Fibroblast of peridontal ligament (primary cell): Measurements from ENCODE around the gene GLI1.

Experiments
- DNase-seq: peaks from one replicate; pipeline ENCODE4 v3.0.0-alpha.2; 2010; ENCODE audit errors: extremely low read depth

GLI1 gene

GRCh38 chr12:57518920-57519795 lies 59.6 kb downstream of the GLI1 start:
- DNase-seq, result peak; percentile 67

- no peak for DNase-seq
These were observed 60.1 kb downstream of the GLI1 start for GRCh38 chr12:57519796-57520052.

GRCh38 chr12:57520053-57520818 lies 60.7 kb downstream of the GLI1 start, which contains the start of gene DDIT3:
TSS of gene DDIT3 (minus strand) at chr12:57520514. CDS start at chr12:57517406, 3,108 bp downstream.
- DNase-seq, result peak; percentile 98

GRCh38 chr12:57521525-57522010 lies 62.0 kb downstream of the GLI1 start:
- DNase-seq, result peak; percentile 45
